ENCODE measurements around the gene CYBA. TPM values are rescaled to one million over a fixed set of nuclear protein-coding genes. Genes with fewer than 3 reads are reported as not detected.

CYBA gene
- total RNA-seq, 1 experiment from 2014 or later: 867 TPM

DNA sequence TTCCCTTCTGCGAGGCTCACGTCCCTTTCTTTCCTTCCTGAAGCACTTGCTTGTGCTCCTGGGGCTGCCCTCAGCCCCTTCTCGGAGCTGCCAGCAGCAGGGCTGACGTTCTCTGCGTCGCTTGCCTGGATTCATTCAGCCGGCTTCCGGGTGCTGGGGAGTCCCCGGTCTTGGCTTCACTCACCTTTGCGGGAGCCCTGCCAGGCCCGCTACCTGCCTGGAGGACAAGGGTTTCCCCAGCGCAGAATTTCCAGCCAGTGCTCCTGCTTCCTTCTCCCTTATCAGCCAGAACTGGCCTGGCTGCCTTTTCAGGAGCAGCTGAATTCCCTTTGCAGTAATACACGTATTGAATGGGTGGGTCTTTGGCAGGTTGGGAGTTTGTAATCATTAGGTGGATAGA is 34.5 kb downstream of the CYBA start:
- BruUV-seq (replicated peaks): no TSS peak
- Mint-ChIP-seq H3K27ac (ENCODE audit: unreplicated experiment) (peak overlapping the region; percentile 45), H3K4me1 (ENCODE audit: low read depth, unreplicated experiment) (peaks cover 54% of the 10 kb centered on the region)

GRCh38 chr16:88614818-88615580 is 35.9 kb downstream of the CYBA start:
- TF ChIP-seq, protein P1, sequence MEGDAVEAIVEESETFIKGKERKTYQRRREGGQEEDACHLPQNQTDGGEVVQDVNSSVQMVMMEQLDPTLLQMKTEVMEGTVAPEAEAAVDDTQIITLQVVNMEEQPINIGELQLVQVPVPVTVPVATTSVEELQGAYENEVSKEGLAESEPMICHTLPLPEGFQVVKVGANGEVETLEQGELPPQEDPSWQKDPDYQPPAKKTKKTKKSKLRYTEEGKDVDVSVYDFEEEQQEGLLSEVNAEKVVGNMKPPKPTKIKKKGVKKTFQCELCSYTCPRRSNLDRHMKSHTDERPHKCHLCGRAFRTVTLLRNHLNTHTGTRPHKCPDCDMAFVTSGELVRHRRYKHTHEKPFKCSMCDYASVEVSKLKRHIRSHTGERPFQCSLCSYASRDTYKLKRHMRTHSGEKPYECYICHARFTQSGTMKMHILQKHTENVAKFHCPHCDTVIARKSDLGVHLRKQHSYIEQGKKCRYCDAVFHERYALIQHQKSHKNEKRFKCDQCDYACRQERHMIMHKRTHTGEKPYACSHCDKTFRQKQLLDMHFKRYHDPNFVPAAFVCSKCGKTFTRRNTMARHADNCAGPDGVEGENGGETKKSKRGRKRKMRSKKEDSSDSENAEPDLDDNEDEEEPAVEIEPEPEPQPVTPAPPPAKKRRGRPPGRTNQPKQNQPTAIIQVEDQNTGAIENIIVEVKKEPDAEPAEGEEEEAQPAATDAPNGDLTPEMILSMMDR (IDR thresholded peaks at IDR 0.05; ENCODE audit: unreplicated experiment): no peak
- Mint-ChIP-seq H3K4me3 (ENCODE audit: low read depth, unreplicated experiment) (no peak overlapping the region), H3K36me3 (ENCODE audit: insufficient read depth, unreplicated experiment) (peaks cover 25% of the 10 kb centered on the region), H3K9me3 (ENCODE audit: low read depth, unreplicated experiment) (no peaks in the 10 kb centered on the region), H3K27me3 (ENCODE audit: unreplicated experiment) (no peaks in the 10 kb centered on the region), H3K27ac (ENCODE audit: unreplicated experiment) (no peak overlapping the region), H3K4me1 (ENCODE audit: low read depth, unreplicated experiment) (peaks cover 54% of the 10 kb centered on the region)
- CTCF ChIA-PET: interaction anchor here (0.8 kb wide), 1 partner anchor 45 kb away, joined by 3 read pairs; the partner anchor contains the start of gene ZC3H18
- DNase-seq: no peak
- BruUV-seq (replicated peaks): no TSS peak
- intact Hi-C loops (cut with micrococcal nuclease; ENCODE audit: unreplicated experiment): no loop called here

More for the DNA sequence above, 34.5 kb downstream of the CYBA start:
- peak; percentile 97 for DNase-seq
- H3K27me3 Mint-ChIP-seq (ENCODE audit: unreplicated experiment): no peaks in the 10 kb centered on the region
- no peaks in the 10 kb centered on the region for H3K9me3 Mint-ChIP-seq (ENCODE audit: low read depth, unreplicated experiment)
- TF ChIP-seq, protein P1 (IDR thresholded peaks at IDR 0.05; ENCODE audit: unreplicated experiment): no peak
- CTCF ChIA-PET: interaction anchor here (0.9 to 1.5 kb wide), 3 partner anchors 17 to 25 kb away, joined by 3 to 7 read pairs (median 4); no protein-coding TSS in a partner anchor
- peaks cover 22% of the 10 kb centered on the region for H3K36me3 Mint-ChIP-seq (ENCODE audit: insufficient read depth, unreplicated experiment)
- peak overlapping the region; percentile 39 for H3K4me3 Mint-ChIP-seq (ENCODE audit: low read depth, unreplicated experiment)
- intact Hi-C loops (cut with micrococcal nuclease; ENCODE audit: unreplicated experiment): no loop called here

GRCh38 chr16:88613911-88614817 is 36.7 kb downstream of the CYBA start:
- Mint-ChIP-seq H3K4me1 (ENCODE audit: low read depth, unreplicated experiment) (peaks cover 53% of the 10 kb centered on the region), H3K36me3 (ENCODE audit: insufficient read depth, unreplicated experiment) (peaks cover 25% of the 10 kb centered on the region), H3K27me3 (ENCODE audit: unreplicated experiment) (no peaks in the 10 kb centered on the region), H3K27ac (ENCODE audit: unreplicated experiment) (no peak overlapping the region), H3K4me3 (ENCODE audit: low read depth, unreplicated experiment) (no peak overlapping the region), H3K9me3 (ENCODE audit: low read depth, unreplicated experiment) (no peaks in the 10 kb centered on the region)
- CTCF ChIA-PET: interaction anchor here (0.8 kb wide), 1 partner anchor 44 kb away, joined by 3 read pairs; the partner anchor contains the start of gene ZC3H18
- DNase-seq: no peak
- TF ChIP-seq, protein P1 (IDR thresholded peaks at IDR 0.05; ENCODE audit: unreplicated experiment): no peak
- intact Hi-C loops (cut with micrococcal nuclease; ENCODE audit: unreplicated experiment): no loop called here
- BruUV-seq (replicated peaks): no TSS peak

- TF ChIP-seq, protein P1 (IDR thresholded peaks at IDR 0.05; ENCODE audit: unreplicated experiment): no peak
- H3K27ac Mint-ChIP-seq (ENCODE audit: unreplicated experiment): no peak overlapping the region
- H3K27me3 Mint-ChIP-seq (ENCODE audit: unreplicated experiment): no peaks in the 10 kb centered on the region
- no peak for DNase-seq
- no peaks in the 10 kb centered on the region for H3K9me3 Mint-ChIP-seq (ENCODE audit: low read depth, unreplicated experiment)
- CTCF ChIA-PET: no interaction called here
- no peak overlapping the region for H3K4me3 Mint-ChIP-seq (ENCODE audit: low read depth, unreplicated experiment)
- BruUV-seq (replicated peaks): no TSS peak
- intact Hi-C loops (cut with micrococcal nuclease; ENCODE audit: unreplicated experiment): no loop called here
- peaks cover 17% of the 10 kb centered on the region for H3K36me3 Mint-ChIP-seq (ENCODE audit: insufficient read depth, unreplicated experiment)
- H3K4me1 Mint-ChIP-seq (ENCODE audit: low read depth, unreplicated experiment): peaks cover 45% of the 10 kb centered on the region
Measured at GRCh38 chr16:88613293-88613692, 37.6 kb downstream of the CYBA start.
